OCI-LY1 (cell line): ENCODE data around the gene ADAMTSL1.

Source experiments
- H2AFZ ChIP-seq: fragments of 200-600 bp; sonication (generic), shearing (Covaris generic); 2 replicates; pipeline ENCODE4 v1.6.0; 2014; ENCODE audit warnings: antibody characterized with exemption, mild to moderate bottlenecking, low read length
- H3F3A ChIP-seq: fragments of 200-600 bp; sonication (generic), shearing (Covaris generic); 2 replicates; pipeline ENCODE4 v1.6.0; 2014; ENCODE audit warnings: mild to moderate bottlenecking, antibody characterized with exemption, low read length, moderate library complexity; ENCODE audit not compliant: insufficient read depth
- H3K27ac ChIP-seq: fragments of 200-600 bp; sonication (generic); 2 replicates; pipeline ENCODE4 v1.5.1; 2014; ENCODE audit warnings: low read length, mixed run types, mild to moderate bottlenecking, low read depth; ENCODE audit not compliant: poor library complexity, severe bottlenecking
- H3K27me3 ChIP-seq: fragments of 200-600 bp; sonication (generic); 2 replicates; pipeline ENCODE4 v1.6.0; 2014; ENCODE audit warnings: antibody characterized with exemption, mild to moderate bottlenecking, low read length, moderate library complexity; ENCODE audit not compliant: insufficient read depth
- H3K36me3 ChIP-seq: fragments of 200-600 bp; sonication (generic); 2 replicates; pipeline ENCODE4 v1.6.1; 2014; ENCODE audit warnings: mild to moderate bottlenecking, antibody characterized with exemption, low read length, moderate library complexity, mixed read lengths; ENCODE audit not compliant: insufficient read depth
- H3K4me1 ChIP-seq: fragments of 200-600 bp; sonication (generic); 2 replicates; pipeline ENCODE4 v1.5.1; 2014; ENCODE audit warnings: mild to moderate bottlenecking, low read length, moderate library complexity; ENCODE audit not compliant: insufficient read depth, severe bottlenecking
- H3K4me2 ChIP-seq: fragments of 200-600 bp; sonication (generic), shearing (Covaris generic); 2 replicates; pipeline ENCODE4 v1.6.1; 2014; ENCODE audit warnings: low read length
- H3K4me3 ChIP-seq: fragments of 200-600 bp; sonication (generic); 2 replicates; pipeline ENCODE4 v1.5.1; 2014; ENCODE audit warnings: low read length, low read depth, mild to moderate bottlenecking, mixed read lengths; ENCODE audit not compliant: poor library complexity, severe bottlenecking
- H3K79me2 ChIP-seq: fragments of 200-600 bp; shearing (Covaris generic); 2 replicates; pipeline ENCODE4 v1.6.1; 2016; ENCODE audit warnings: mixed run types, low read length, mixed read lengths; ENCODE audit not compliant: insufficient read depth
- H3K9ac ChIP-seq: fragments of 200-600 bp; sonication (generic), shearing (Covaris generic); 2 replicates; pipeline ENCODE4 v1.6.1; 2014; ENCODE audit warnings: mild to moderate bottlenecking, low read length, mixed read lengths
- H3K9me2 ChIP-seq: fragments of 200-600 bp; sonication (generic), shearing (Covaris generic); 2 replicates; pipeline ENCODE4 v1.6.1; 2014; ENCODE audit warnings: low read depth, mild to moderate bottlenecking, low read length, mixed read lengths
- H3K9me3 ChIP-seq: fragments of 200-600 bp; shearing (Covaris generic); 2 replicates; pipeline ENCODE4 v1.6.1; 2014; ENCODE audit warnings: low read length, mixed read lengths
- H4K20me1 ChIP-seq: fragments of 200-600 bp; sonication (generic), shearing (Covaris generic); 2 replicates; pipeline ENCODE4 v1.6.0; 2016; ENCODE audit warnings: mild to moderate bottlenecking, low read length; ENCODE audit not compliant: insufficient read depth
- EZH2 ChIP-seq: fragments of 200-600 bp; sonication (generic), shearing (Covaris generic); IDR thresholded peaks from 2 replicates; pipeline ENCODE4 v1.8.0; 2017; ENCODE audit warnings: borderline replicate concordance, mixed run types, mild to moderate bottlenecking, antibody characterized with exemption, low read length, moderate library complexity, mixed read lengths
- TF ChIP-seq, protein P1 (sequence below): fragments of 200-600 bp; sonication (generic), shearing (Covaris generic); IDR thresholded peaks from 2 replicates; pipeline ENCODE4 v1.5.1; 2017; ENCODE audit warnings: mild to moderate bottlenecking, antibody characterized with exemption, low read length, moderate library complexity, mixed read lengths

Gene ADAMTSL1

DNA sequence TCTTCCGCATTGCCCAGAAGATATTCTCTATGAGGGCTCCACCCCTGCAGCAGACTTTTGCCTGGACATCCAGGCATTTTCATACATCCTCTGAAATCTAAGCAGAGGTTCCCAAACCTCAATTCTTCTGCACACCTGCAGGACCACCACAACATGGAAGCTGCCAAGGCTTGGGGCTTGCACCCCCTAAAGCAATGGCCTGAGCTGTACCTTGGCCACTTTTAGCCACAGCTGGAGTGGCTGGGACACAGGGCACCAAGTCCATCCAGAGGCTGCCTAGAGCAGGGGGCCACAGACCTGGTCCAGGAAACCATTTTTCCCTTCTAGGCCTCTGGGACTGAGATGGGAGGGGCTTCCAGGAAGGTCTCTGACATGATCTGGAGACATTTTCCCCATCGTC lies 60.7 kb downstream of the ADAMTSL1 start:
- Histone ChIP-seq H2AFZ (no peak overlapping the region), H3K36me3 (no peaks in the 10 kb centered on the region), H3F3A (no peaks in the 10 kb centered on the region), H3K9ac (no peak overlapping the region), H3K4me1 (no peaks in the 10 kb centered on the region), H3K4me2 (no peak overlapping the region), H3K27me3 (no peaks in the 10 kb centered on the region), H3K79me2 (no peaks in the 10 kb centered on the region), H3K9me2 (no peaks in the 10 kb centered on the region), H3K4me3 (no peak overlapping the region), H4K20me1 (no peaks in the 10 kb centered on the region), H3K9me3 (peaks cover 13% of the 10 kb centered on the region), H3K27ac (no peak overlapping the region)
- no peak for TF ChIP-seq EZH2
- TF ChIP-seq, protein P1, sequence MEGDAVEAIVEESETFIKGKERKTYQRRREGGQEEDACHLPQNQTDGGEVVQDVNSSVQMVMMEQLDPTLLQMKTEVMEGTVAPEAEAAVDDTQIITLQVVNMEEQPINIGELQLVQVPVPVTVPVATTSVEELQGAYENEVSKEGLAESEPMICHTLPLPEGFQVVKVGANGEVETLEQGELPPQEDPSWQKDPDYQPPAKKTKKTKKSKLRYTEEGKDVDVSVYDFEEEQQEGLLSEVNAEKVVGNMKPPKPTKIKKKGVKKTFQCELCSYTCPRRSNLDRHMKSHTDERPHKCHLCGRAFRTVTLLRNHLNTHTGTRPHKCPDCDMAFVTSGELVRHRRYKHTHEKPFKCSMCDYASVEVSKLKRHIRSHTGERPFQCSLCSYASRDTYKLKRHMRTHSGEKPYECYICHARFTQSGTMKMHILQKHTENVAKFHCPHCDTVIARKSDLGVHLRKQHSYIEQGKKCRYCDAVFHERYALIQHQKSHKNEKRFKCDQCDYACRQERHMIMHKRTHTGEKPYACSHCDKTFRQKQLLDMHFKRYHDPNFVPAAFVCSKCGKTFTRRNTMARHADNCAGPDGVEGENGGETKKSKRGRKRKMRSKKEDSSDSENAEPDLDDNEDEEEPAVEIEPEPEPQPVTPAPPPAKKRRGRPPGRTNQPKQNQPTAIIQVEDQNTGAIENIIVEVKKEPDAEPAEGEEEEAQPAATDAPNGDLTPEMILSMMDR, result no peak

DNA sequence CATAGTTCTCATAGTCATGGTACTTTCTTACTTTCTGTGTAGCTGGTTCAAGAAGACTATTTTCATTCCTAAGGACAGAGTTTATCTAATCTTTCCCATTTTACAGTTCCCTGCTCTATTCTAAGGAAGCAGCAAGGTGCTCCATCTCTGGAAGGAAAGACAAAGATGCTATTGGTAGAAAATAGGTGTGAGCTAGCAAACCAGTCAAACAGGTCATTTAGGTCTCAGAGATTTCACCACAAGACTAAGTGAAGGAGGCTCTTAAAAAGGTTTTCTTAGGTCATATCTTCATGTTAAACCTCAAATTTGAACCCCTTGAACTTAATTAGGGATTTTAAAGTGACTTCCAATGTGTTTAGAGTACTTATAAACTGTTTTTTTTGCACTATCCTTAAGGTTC lies 62.6 kb downstream of the ADAMTSL1 start:
- Histone ChIP-seq H3K79me2 (no peaks in the 10 kb centered on the region), H3K27ac (no peak overlapping the region), H3K4me2 (no peak overlapping the region), H4K20me1 (no peaks in the 10 kb centered on the region), H3K4me3 (no peak overlapping the region), H2AFZ (no peak overlapping the region), H3F3A (no peaks in the 10 kb centered on the region), H3K4me1 (no peaks in the 10 kb centered on the region), H3K27me3 (no peaks in the 10 kb centered on the region), H3K9me3 (peaks cover 13% of the 10 kb centered on the region), H3K9me2 (no peaks in the 10 kb centered on the region), H3K36me3 (no peaks in the 10 kb centered on the region), H3K9ac (no peak overlapping the region)
- TF ChIP-seq, protein P1, result no peak
- no peak for TF ChIP-seq EZH2

DNA sequence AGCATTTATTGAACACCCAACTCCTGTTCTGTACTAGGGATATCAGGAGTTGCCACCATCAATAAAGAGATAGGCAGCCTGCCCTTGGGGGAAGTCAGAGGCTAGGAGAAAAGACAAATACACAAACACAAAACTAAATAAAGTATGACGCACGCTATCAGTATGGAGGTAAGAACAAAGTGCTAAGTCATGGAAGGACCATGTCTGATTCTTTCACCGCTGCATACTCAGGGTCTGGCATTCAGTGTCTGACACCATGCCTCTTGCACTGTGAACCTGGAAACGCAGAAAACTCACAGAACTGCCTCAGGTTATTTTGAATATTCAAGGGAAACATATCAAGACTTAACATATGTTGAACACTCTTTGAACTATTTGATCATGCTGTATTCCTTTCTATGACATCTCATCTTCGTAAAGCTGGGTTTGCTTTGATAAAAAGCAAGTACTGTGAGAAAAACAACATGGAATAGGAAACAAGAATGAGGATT lies 65.3 kb downstream of the ADAMTSL1 start:
- TF ChIP-seq, protein P1, result no peak
- TF ChIP-seq EZH2, result no peak
- no peak overlapping the region for H2AFZ ChIP-seq
- H3K27ac ChIP-seq, result no peak overlapping the region
- no peaks in the 10 kb centered on the region for H3F3A ChIP-seq
- H3K9me2 ChIP-seq, result no peaks in the 10 kb centered on the region
- H4K20me1 ChIP-seq, result no peaks in the 10 kb centered on the region
- H3K4me1 ChIP-seq, result no peaks in the 10 kb centered on the region
- no peaks in the 10 kb centered on the region for H3K36me3 ChIP-seq
- peaks cover 7% of the 10 kb centered on the region; the same call in 1 of the 2 replicates for H3K9me3 ChIP-seq
- no peak overlapping the region for H3K4me3 ChIP-seq
- H3K9ac ChIP-seq, result no peak overlapping the region
- H3K4me2 ChIP-seq, result no peak overlapping the region
- H3K79me2 ChIP-seq, result no peaks in the 10 kb centered on the region
- H3K27me3 ChIP-seq, result no peaks in the 10 kb centered on the region
